ENCODE data around the gene NOS1AP.
"Not testable (repeated sequence)": the region's sequence is repeated elsewhere in the genome, so short reads cannot be mapped to it uniquely, and the experiment has no call there.

DNA sequence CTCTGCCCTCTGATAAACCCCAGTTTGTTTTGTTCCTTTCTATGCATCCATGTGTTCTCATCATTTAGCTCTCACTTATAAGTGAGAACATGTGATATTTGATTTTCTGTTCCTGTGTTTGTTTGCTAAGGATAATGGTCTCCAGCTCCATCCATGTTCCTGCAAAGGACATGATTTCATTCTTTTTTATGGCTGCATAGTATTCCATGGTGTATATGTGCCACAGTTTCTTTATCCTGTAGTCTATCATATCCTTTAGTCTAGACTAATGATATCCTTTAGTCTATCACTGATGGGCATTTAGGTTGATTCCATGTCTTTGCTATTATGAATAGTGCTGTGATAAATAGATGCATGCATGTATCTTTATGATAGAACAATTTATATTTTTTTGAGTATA is 131.6 kb downstream of the NOS1AP start:
- TF ChIP-seq POLR2A (IDR thresholded peaks at IDR 0.05; ENCODE audit: extremely low read depth, insufficient read length) = not testable (repeated sequence)
- TF ChIP-seq, protein P1, sequence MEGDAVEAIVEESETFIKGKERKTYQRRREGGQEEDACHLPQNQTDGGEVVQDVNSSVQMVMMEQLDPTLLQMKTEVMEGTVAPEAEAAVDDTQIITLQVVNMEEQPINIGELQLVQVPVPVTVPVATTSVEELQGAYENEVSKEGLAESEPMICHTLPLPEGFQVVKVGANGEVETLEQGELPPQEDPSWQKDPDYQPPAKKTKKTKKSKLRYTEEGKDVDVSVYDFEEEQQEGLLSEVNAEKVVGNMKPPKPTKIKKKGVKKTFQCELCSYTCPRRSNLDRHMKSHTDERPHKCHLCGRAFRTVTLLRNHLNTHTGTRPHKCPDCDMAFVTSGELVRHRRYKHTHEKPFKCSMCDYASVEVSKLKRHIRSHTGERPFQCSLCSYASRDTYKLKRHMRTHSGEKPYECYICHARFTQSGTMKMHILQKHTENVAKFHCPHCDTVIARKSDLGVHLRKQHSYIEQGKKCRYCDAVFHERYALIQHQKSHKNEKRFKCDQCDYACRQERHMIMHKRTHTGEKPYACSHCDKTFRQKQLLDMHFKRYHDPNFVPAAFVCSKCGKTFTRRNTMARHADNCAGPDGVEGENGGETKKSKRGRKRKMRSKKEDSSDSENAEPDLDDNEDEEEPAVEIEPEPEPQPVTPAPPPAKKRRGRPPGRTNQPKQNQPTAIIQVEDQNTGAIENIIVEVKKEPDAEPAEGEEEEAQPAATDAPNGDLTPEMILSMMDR (IDR thresholded peaks at IDR 0.05; ENCODE audit: low read depth, low read length) = not testable (repeated sequence)
- TF ChIP-seq, protein P2, sequence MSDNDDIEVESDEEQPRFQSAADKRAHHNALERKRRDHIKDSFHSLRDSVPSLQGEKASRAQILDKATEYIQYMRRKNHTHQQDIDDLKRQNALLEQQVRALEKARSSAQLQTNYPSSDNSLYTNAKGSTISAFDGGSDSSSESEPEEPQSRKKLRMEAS (IDR thresholded peaks at IDR 0.05; ENCODE audit: low read depth, low read length) = not testable (repeated sequence)
